Ishikawa (cell line): ENCODE results near the gene FGF1.

Experiments
- CEBPB ChIP-seq: IDR thresholded peaks from 2 replicates; pipeline ENCODE4 v1.6.1; 2012
- EP300 ChIP-seq: IDR thresholded peaks from 2 replicates; pipeline ENCODE4 v1.6.1; 2012; ENCODE audit warnings: borderline replicate concordance
- MAX ChIP-seq: IDR thresholded peaks from 2 replicates; pipeline ENCODE4 v1.6.1; 2012
- NFIC ChIP-seq: IDR thresholded peaks from 2 replicates; pipeline ENCODE4 v1.6.1; 2012
- RAD21 ChIP-seq: IDR thresholded peaks from 2 replicates; pipeline ENCODE4 v1.6.1; 2012; ENCODE audit warnings: low read depth
- REST ChIP-seq: IDR thresholded peaks from 2 replicates; pipeline ENCODE4 v1.6.1; 2012; ENCODE audit warnings: low read depth, mild to moderate bottlenecking
- TAF1 ChIP-seq: IDR thresholded peaks from 2 replicates; pipeline ENCODE4 v1.6.1; 2012; ENCODE audit warnings: low read depth, mild to moderate bottlenecking
- USF1 ChIP-seq: IDR thresholded peaks from 2 replicates; pipeline ENCODE4 v1.6.1; 2012
- ZBTB7A ChIP-seq: IDR thresholded peaks from 2 replicates; pipeline ENCODE4 v1.6.1; 2012; ENCODE audit warnings: low read depth

GRCh38 chr5:142661957-142662356, 23.9 kb downstream of the FGF1 start:
- no peak for TF ChIP-seq RAD21
- TF ChIP-seq EP300 = no peak
- TF ChIP-seq CEBPB = no peak
- no peak for TF ChIP-seq NFIC
- TF ChIP-seq ZBTB7A = no peak
- TF ChIP-seq USF1 = no peak
- TF ChIP-seq REST = no peak
- TF ChIP-seq MAX = no peak
- TF ChIP-seq TAF1 = no peak
